HG02943 (cell line): Measurements from ENCODE around the gene PLA2G10.
A peak's percentile ranks its signal among the peaks of the same experiment; 100 is the strongest.
"Not testable (repeated sequence)": the region's sequence is repeated elsewhere in the genome, so short reads cannot be mapped to it uniquely, and the experiment has no call there.

Experiments
- ATAC-seq: cut with Tn5 transposase; IDR thresholded peaks from one replicate; pipeline ENCODE4 v1.9.1; 2021; ENCODE audit warnings: mild to moderate bottlenecking, low read depth, moderate library complexity; ENCODE audit not compliant: unreplicated experiment

The PLA2G10 gene

GRCh38 chr16:14694129-14694528 lies at the start of gene PLA2G10:
PLA2G10 (minus strand) TSS chr16:14694308; CDS start chr16:14694229, 79 bp downstream.
- not testable (repeated sequence) for ATAC-seq

- peak; percentile 97 for ATAC-seq
Observed at GRCh38 chr16:14742273-14743128, 48.4 kb upstream of the PLA2G10 start, which contains the start of gene NPIPA2. NPIPA2 (plus strand) TSS chr16:14742533; CDS start chr16:14748066, 5,533 bp downstream.

GRCh38 chr16:14741794-14742193 lies 47.7 kb upstream of the PLA2G10 start:
- ATAC-seq = not testable (repeated sequence)

GRCh38 chr16:14740832-14741385 lies 46.8 kb upstream of the PLA2G10 start:
- ATAC-seq = not testable (repeated sequence)

- ATAC-seq = not testable (repeated sequence)
Observed at GRCh38 chr16:14733233-14733632, 39.1 kb upstream of the PLA2G10 start.

- peak; percentile 97 for ATAC-seq
Observed at GRCh38 chr16:14703156-14704011, 9.3 kb upstream of the PLA2G10 start, which contains the start of gene NPIPA3. NPIPA3 (plus strand) TSS chr16:14703411; CDS start chr16:14708944, 5,533 bp downstream.

- ATAC-seq = not testable (repeated sequence)
Observed at GRCh38 chr16:14702672-14703071, 8.6 kb upstream of the PLA2G10 start.

- not testable (repeated sequence) for ATAC-seq
Observed at GRCh38 chr16:14701859-14702258, 7.8 kb upstream of the PLA2G10 start.

- not testable (repeated sequence) for ATAC-seq
Observed at GRCh38 chr16:14685870-14686793, 8.0 kb downstream of the PLA2G10 start.

GRCh38 chr16:14682121-14682520 lies 12.0 kb downstream of the PLA2G10 start:
- ATAC-seq = no peak

GRCh38 chr16:14681115-14681514 lies 13.0 kb downstream of the PLA2G10 start:
- no peak for ATAC-seq

- not testable (repeated sequence) for ATAC-seq
Observed at GRCh38 chr16:14680396-14680795, 13.7 kb downstream of the PLA2G10 start.

- no peak for ATAC-seq
Observed at GRCh38 chr16:14678748-14679497, 15.2 kb downstream of the PLA2G10 start.

GRCh38 chr16:14677627-14678026 lies 16.5 kb downstream of the PLA2G10 start:
- ATAC-seq = no peak

GRCh38 chr16:14676633-14677032 lies 17.5 kb downstream of the PLA2G10 start:
- ATAC-seq = no peak

GRCh38 chr16:14672403-14672971 lies 21.6 kb downstream of the PLA2G10 start:
- peak; percentile 67 for ATAC-seq

GRCh38 chr16:14669776-14670175 lies 24.3 kb downstream of the PLA2G10 start:
- ATAC-seq = no peak

- no peak for ATAC-seq
Observed at GRCh38 chr16:14668556-14669223, 25.4 kb downstream of the PLA2G10 start.
